GM18520 (cell line): Measurements from ENCODE around the gene GNAZ.
A peak's percentile ranks its signal among the peaks of the same experiment; 100 is the strongest.

Source experiments
- ATAC-seq: cut with Tn5 transposase; IDR thresholded peaks from one replicate; pipeline ENCODE4 v1.9.1; 2021; ENCODE audit not compliant: unreplicated experiment

GNAZ gene

GRCh38 chr22:23117891-23118646 lies 47.8 kb downstream of the GNAZ start:
- no peak for ATAC-seq

GRCh38 chr22:23118647-23119493 lies 48.6 kb downstream of the GNAZ start:
- no peak for ATAC-seq

- ATAC-seq, result no peak
Measured at GRCh38 chr22:23119494-23120414, 49.4 kb downstream of the GNAZ start.

- no peak for ATAC-seq
Measured at GRCh38 chr22:23120415-23120899, 50.1 kb downstream of the GNAZ start.

GRCh38 chr22:23121000-23121421 lies 50.7 kb downstream of the GNAZ start:
- no peak for ATAC-seq

- peak; percentile 53 for ATAC-seq
Measured at GRCh38 chr22:23121424-23121823, 51.1 kb downstream of the GNAZ start.

GRCh38 chr22:23122216-23122957 lies 52.1 kb downstream of the GNAZ start:
- no peak for ATAC-seq

- no peak for ATAC-seq
Measured at GRCh38 chr22:23122992-23123803, 52.9 kb downstream of the GNAZ start.

GRCh38 chr22:23123804-23124254 lies 53.5 kb downstream of the GNAZ start:
- no peak for ATAC-seq

GRCh38 chr22:23124611-23125511 lies 54.5 kb downstream of the GNAZ start:
- no peak for ATAC-seq

- ATAC-seq, result no peak
Measured at GRCh38 chr22:23125512-23126103, 55.3 kb downstream of the GNAZ start.

- no peak for ATAC-seq
Measured at GRCh38 chr22:23126165-23127054, 56.1 kb downstream of the GNAZ start.

GRCh38 chr22:23127055-23127756 lies 56.9 kb downstream of the GNAZ start:
- no peak for ATAC-seq

GRCh38 chr22:23127788-23128187 lies 57.5 kb downstream of the GNAZ start:
- ATAC-seq, result no peak

GRCh38 chr22:23128269-23129108 lies 58.2 kb downstream of the GNAZ start:
- no peak for ATAC-seq
